ENCODE data around the gene SMAGP.
A peak's percentile ranks its signal among the peaks of the same experiment; 100 is the strongest.

SMAGP gene

DNA sequence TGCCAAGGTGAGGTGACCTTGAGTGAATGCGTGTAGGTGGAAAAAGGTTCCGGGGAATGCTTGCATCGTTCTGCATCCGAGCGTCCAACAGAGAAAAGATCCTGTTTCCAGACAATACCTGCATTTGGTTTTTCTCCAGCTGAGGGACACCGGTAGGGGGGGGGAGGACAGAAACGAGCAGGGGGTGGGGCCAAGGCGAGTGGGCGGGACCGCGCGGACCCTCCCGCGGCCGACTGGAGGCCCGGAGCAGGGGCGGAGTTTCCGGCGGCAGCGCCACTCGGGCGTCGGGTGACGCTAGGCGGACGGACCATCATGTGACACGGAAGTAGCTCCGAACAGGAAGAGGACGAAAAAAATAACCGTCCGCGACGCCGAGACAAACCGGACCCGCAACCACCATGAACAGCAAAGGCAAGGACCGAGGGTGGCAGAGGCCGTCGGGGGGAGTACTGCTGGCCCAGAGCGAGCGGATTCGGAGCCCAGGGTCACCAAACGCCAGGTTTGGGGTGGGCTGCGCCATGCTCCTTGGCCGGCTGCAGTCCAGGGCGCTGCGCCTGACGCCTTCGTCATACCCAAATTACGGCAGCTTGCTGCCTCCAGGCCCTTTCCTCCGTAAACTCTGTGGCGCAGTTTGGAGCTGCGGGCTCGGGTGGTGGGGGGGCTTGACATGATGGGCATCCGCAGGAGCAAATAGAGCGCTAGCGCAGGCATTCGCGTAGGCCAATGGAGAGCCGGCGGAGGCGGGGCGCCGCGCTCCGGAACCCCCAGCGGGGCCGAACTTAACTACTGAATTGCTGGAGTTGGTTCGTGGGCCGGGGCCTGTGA, 31.5 kb downstream of the SMAGP start, which contains the start of gene DAZAP2:
Gene DAZAP2, plus strand, starts transcription at position 317 of the 825 bp plus-strand sequence. Its CDS starts 82 bp downstream, at position 399.
- Histone ChIP-seq H3K4me2 (ENCODE audit: insufficient read depth, low read length, poor library complexity, severe bottlenecking) (peak within 1 kb of the TSS; percentile 58), H3K27me3 (ENCODE audit: control insufficient read depth in 3 of 3, insufficient read depth in 3 of 3, low read depth in 1 of 3, low read length in 3 of 3) (peaks cover 0 to 4% (median 0%) of the 10 kb centered on the region in 3 experiments), H3K27ac (replicated peaks; ENCODE audit: low read length) (peak within 1 kb of the TSS; percentile 81), H4K8ac (ENCODE audit: low read depth, low read length) (no peak within 1 kb of the TSS), H2BK5ac (ENCODE audit: low read length) (peak within 1 kb of the TSS; percentile 93), H2AK5ac (ENCODE audit: low read depth, low read length) (no peak within 1 kb of the TSS), H3K14ac (ENCODE audit: low read length) (peak within 1 kb of the TSS; percentile 25), H3K18ac (ENCODE audit: low read length) (peak within 1 kb of the TSS; percentile 90), H2BK120ac (ENCODE audit: low read depth, low read length) (no peak within 1 kb of the TSS), H3K4ac (ENCODE audit: low read length) (peak within 1 kb of the TSS; percentile 19), H3K79me1 (ENCODE audit: low read depth, low read length) (peaks cover 3% of the 10 kb centered on the region), H2BK15ac (ENCODE audit: low read length) (no peak within 1 kb of the TSS), H3K4me3 (ENCODE audit: low read length in 2 of 2) (peak within 1 kb of the TSS; percentile 87 to 97), H3K36me3 (replicated peaks in 1 of 2; ENCODE audit: control insufficient read depth in 2 of 2, insufficient read depth in 2 of 2, low read length in 2 of 2) (peaks cover 19 to 39% of the 10 kb centered on the region in 2 donors), H4K91ac (ENCODE audit: low read depth, low read length, poor library complexity) (no peak within 1 kb of the TSS), H2AFZ (ENCODE audit: low read length) (peak within 1 kb of the TSS; percentile 98), H3K4me1 (ENCODE audit: control insufficient read depth in 2 of 2, insufficient read depth in 1 of 2, low read depth in 1 of 2, low read length in 2 of 2) (peaks cover 5 to 6% of the 10 kb centered on the region in 2 donors), H3K9ac (ENCODE audit: low read depth, low read length, poor library complexity) (peak within 1 kb of the TSS; percentile 96), H2BK12ac (ENCODE audit: low read length) (no peak within 1 kb of the TSS), H3K23ac (ENCODE audit: low read depth, low read length, poor library complexity) (peak within 1 kb of the TSS; percentile 76), H3K9me3 (replicated peaks in 1 of 2; ENCODE audit: control insufficient read depth in 2 of 2, insufficient read depth in 1 of 2, low read depth in 1 of 2, low read length in 2 of 2) (no peaks in the 10 kb centered on the region)
- WGBS, 2 donors (ENCODE audit: extremely low coverage in 2 of 2, insufficient read length in 2 of 2, insufficient replicate concordance in 1 of 2) = no CpG with 5 or more reads among the region's 70 CpGs
- DNase-seq (ENCODE audit: low spot score) = peak; percentile 90

DNA sequence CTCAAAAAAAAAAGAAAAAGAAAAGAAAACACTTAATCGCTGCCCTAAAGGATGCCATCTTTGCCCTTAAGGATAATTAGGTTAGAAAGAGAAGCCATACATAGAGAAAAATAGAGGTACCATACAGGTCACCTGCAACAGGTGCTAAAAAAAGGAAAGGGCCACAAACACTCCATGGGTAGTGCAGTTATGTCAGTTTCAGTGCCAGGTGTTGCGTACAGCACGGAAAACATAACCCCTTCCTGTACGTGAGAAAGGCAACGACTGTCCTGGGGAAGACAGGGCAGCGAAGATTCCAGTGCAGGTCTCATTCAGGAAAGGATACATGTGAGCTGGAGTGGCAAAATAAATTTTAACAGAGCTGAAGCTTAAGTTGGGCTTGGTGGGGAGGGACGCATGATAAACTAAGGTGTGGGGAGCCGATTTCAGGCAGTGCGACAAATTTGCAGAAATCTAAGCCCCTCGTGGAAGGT, 32.1 kb downstream of the SMAGP start:
- Histone ChIP-seq H2BK5ac (ENCODE audit: low read length) (no peak overlapping the region), H2AFZ (ENCODE audit: low read length) (peak overlapping the region; percentile 98), H3K9ac (ENCODE audit: low read depth, low read length, poor library complexity) (peak overlapping the region; percentile 65), H2BK12ac (ENCODE audit: low read length) (no peak overlapping the region), H3K23ac (ENCODE audit: low read depth, low read length, poor library complexity) (no peak overlapping the region), H3K4me3 (ENCODE audit: low read length in 2 of 2) (peak overlapping the region; percentile 82 to 97), H4K8ac (ENCODE audit: low read depth, low read length) (no peak overlapping the region), H3K4ac (ENCODE audit: low read length) (no peak overlapping the region), H2AK5ac (ENCODE audit: low read depth, low read length) (no peak overlapping the region), H3K9me3 (replicated peaks in 1 of 2; ENCODE audit: control insufficient read depth in 2 of 2, insufficient read depth in 1 of 2, low read depth in 1 of 2, low read length in 2 of 2) (no peaks in the 10 kb centered on the region), H3K4me2 (ENCODE audit: insufficient read depth, low read length, poor library complexity, severe bottlenecking) (peak overlapping the region; percentile 58), H3K36me3 (replicated peaks in 1 of 2; ENCODE audit: control insufficient read depth in 2 of 2, insufficient read depth in 2 of 2, low read length in 2 of 2) (peaks cover 19 to 32% of the 10 kb centered on the region in 2 donors), H2BK120ac (ENCODE audit: low read depth, low read length) (no peak overlapping the region), H3K4me1 (ENCODE audit: control insufficient read depth in 2 of 2, insufficient read depth in 1 of 2, low read depth in 1 of 2, low read length in 2 of 2) (peaks cover 5 to 6% of the 10 kb centered on the region in 2 donors), H3K27ac (replicated peaks; ENCODE audit: low read length) (peak overlapping the region; percentile 42), H3K27me3 (ENCODE audit: control insufficient read depth in 3 of 3, insufficient read depth in 3 of 3, low read depth in 1 of 3, low read length in 3 of 3) (peaks cover 0 to 4% (median 0%) of the 10 kb centered on the region in 3 experiments), H4K91ac (ENCODE audit: low read depth, low read length, poor library complexity) (no peak overlapping the region), H3K18ac (ENCODE audit: low read length) (peak overlapping the region; percentile 67), H3K79me1 (ENCODE audit: low read depth, low read length) (peaks cover 3% of the 10 kb centered on the region), H2BK15ac (ENCODE audit: low read length) (no peak overlapping the region), H3K14ac (ENCODE audit: low read length) (no peak overlapping the region)
- DNase-seq (ENCODE audit: low spot score) = no peak
- no CpG with 5 or more reads among the region's 10 CpGs for whole genome bisulfite sequencing, 2 donors (ENCODE audit: extremely low coverage in 2 of 2, insufficient read length in 2 of 2, insufficient replicate concordance in 1 of 2)

DNA sequence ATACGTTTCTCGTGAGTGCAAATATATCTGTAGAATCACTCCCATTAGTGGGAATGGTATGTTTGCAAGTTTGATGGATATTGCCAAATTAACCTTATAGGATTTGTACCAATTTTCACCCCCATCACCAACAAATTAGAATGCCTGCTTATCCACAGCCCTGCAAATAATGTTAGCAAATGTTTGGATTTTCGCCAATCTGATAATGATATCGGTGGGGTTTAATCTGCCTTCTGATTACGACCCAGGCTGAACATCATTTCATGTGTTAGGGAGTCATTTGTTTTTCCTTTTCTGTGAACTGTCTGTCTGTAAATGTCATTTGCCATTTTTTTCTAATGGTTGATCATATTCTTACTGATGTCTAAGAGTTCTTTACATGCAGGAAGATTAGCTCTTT, 35.7 kb downstream of the SMAGP start:
- Histone ChIP-seq H3K79me1 (ENCODE audit: low read depth, low read length) (no peaks in the 10 kb centered on the region), H3K4ac (ENCODE audit: low read length) (no peak overlapping the region), H2BK12ac (ENCODE audit: low read length) (no peak overlapping the region), H3K9ac (ENCODE audit: low read depth, low read length, poor library complexity) (no peak overlapping the region), H3K18ac (ENCODE audit: low read length) (no peak overlapping the region), H2BK15ac (ENCODE audit: low read length) (no peak overlapping the region), H2BK120ac (ENCODE audit: low read depth, low read length) (no peak overlapping the region), H3K23ac (ENCODE audit: low read depth, low read length, poor library complexity) (no peak overlapping the region), H4K91ac (ENCODE audit: low read depth, low read length, poor library complexity) (no peak overlapping the region), H3K14ac (ENCODE audit: low read length) (no peak overlapping the region), H2AFZ (ENCODE audit: low read length) (no peak overlapping the region), H3K4me2 (ENCODE audit: insufficient read depth, low read length, poor library complexity, severe bottlenecking) (no peak overlapping the region), H3K27ac (replicated peaks; ENCODE audit: low read length) (no peak overlapping the region), H2BK5ac (ENCODE audit: low read length) (no peak overlapping the region), H3K36me3 (replicated peaks in 1 of 2; ENCODE audit: control insufficient read depth in 2 of 2, insufficient read depth in 2 of 2, low read length in 2 of 2) (no peaks in the 10 kb centered on the region), H3K9me3 (replicated peaks in 1 of 2; ENCODE audit: control insufficient read depth in 2 of 2, insufficient read depth in 1 of 2, low read depth in 1 of 2, low read length in 2 of 2) (no peaks in the 10 kb centered on the region), H2AK5ac (ENCODE audit: low read depth, low read length) (no peak overlapping the region), H4K8ac (ENCODE audit: low read depth, low read length) (no peak overlapping the region), H3K4me1 (ENCODE audit: control insufficient read depth in 2 of 2, insufficient read depth in 1 of 2, low read depth in 1 of 2, low read length in 2 of 2) (peaks cover 2% of the 10 kb centered on the region in 2 donors), H3K27me3 (ENCODE audit: control insufficient read depth in 3 of 3, insufficient read depth in 3 of 3, low read depth in 1 of 3, low read length in 3 of 3) (peaks cover 0 to 4% (median 0%) of the 10 kb centered on the region in 3 experiments), H3K4me3 (ENCODE audit: low read length in 2 of 2) (no peak overlapping the region)
- no peak for DNase-seq (ENCODE audit: low spot score)
- WGBS, 2 donors (ENCODE audit: extremely low coverage in 2 of 2, insufficient read length in 2 of 2, insufficient replicate concordance in 1 of 2) = no CpG with 5 or more reads among the region's 5 CpGs

DNA sequence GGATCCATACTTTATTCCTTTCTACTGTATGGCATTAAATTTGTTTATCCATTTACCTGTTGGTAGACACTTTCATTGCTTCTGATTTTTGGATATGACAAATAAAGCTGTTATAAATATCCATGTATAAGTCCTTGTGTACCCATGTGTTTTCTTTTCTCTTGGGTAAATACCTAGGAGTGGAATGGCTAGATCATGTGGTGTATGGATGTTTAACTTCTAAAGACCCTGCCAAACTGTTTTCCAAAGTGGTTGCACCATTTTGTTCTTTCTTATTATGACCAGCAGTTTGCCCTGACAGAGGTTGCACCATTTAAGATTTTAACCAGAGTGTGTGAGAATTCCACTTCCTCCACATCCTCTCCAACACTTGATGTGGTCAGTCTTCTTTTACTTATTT, 37.6 kb downstream of the SMAGP start:
- Histone ChIP-seq H3K4me1 (ENCODE audit: control insufficient read depth in 2 of 2, insufficient read depth in 1 of 2, low read depth in 1 of 2, low read length in 2 of 2) (no peaks in the 10 kb centered on the region), H2BK12ac (ENCODE audit: low read length) (no peak overlapping the region), H3K36me3 (replicated peaks in 1 of 2; ENCODE audit: control insufficient read depth in 2 of 2, insufficient read depth in 2 of 2, low read length in 2 of 2) (no peaks in the 10 kb centered on the region), H3K27me3 (ENCODE audit: control insufficient read depth in 3 of 3, insufficient read depth in 3 of 3, low read depth in 1 of 3, low read length in 3 of 3) (peaks cover 0 to 4% (median 0%) of the 10 kb centered on the region in 3 experiments), H3K79me1 (ENCODE audit: low read depth, low read length) (no peaks in the 10 kb centered on the region), H3K14ac (ENCODE audit: low read length) (no peak overlapping the region), H3K4ac (ENCODE audit: low read length) (no peak overlapping the region), H3K18ac (ENCODE audit: low read length) (no peak overlapping the region), H2BK15ac (ENCODE audit: low read length) (no peak overlapping the region), H2AK5ac (ENCODE audit: low read depth, low read length) (no peak overlapping the region), H3K23ac (ENCODE audit: low read depth, low read length, poor library complexity) (no peak overlapping the region), H3K9me3 (replicated peaks in 1 of 2; ENCODE audit: control insufficient read depth in 2 of 2, insufficient read depth in 1 of 2, low read depth in 1 of 2, low read length in 2 of 2) (no peaks in the 10 kb centered on the region), H2BK5ac (ENCODE audit: low read length) (no peak overlapping the region), H2BK120ac (ENCODE audit: low read depth, low read length) (no peak overlapping the region), H3K9ac (ENCODE audit: low read depth, low read length, poor library complexity) (no peak overlapping the region), H3K27ac (replicated peaks; ENCODE audit: low read length) (no peak overlapping the region), H3K4me3 (ENCODE audit: low read length in 2 of 2) (no peak overlapping the region), H3K4me2 (ENCODE audit: insufficient read depth, low read length, poor library complexity, severe bottlenecking) (no peak overlapping the region), H2AFZ (ENCODE audit: low read length) (no peak overlapping the region), H4K91ac (ENCODE audit: low read depth, low read length, poor library complexity) (no peak overlapping the region), H4K8ac (ENCODE audit: low read depth, low read length) (no peak overlapping the region)
- DNase-seq (ENCODE audit: low spot score) = no peak

Measured in neuronal stem cell (in vitro differentiated cells).